Lower leg skin (tissue), 3 donors: ENCODE measurements around the gene HLA-C.

Source experiments
- CTCF ChIP-seq, 3 donors: fragments of 450-650 bp; IDR thresholded peaks; one replicate each; pipeline ENCODE4 v1.5.1; 2016; ENCODE audit warnings: antibody characterized with exemption in 3 of 3, mild to moderate bottlenecking in 3 of 3, moderate library complexity in 2 of 3
- POLR2A ChIP-seq, 2 donors: fragments of 450-650 bp; IDR thresholded peaks; one replicate each; pipeline ENCODE4 v1.6.1; 2016 to 2017; ENCODE audit warnings: antibody characterized with exemption in 2 of 2, mild to moderate bottlenecking in 1 of 2, moderate library complexity in 1 of 2

- TF ChIP-seq CTCF (IDR thresholded peaks at IDR 0.05) (no peak), POLR2A (IDR thresholded peaks at IDR 0.05) (no peak)
Observed at GRCh38 chr6:31317036-31317435, 45.1 kb upstream of the HLA-C start.
